ENCODE results near the gene JAKMIP1. TPM values are rescaled to one million over a fixed set of nuclear protein-coding genes. Genes with fewer than 3 reads are reported as not detected.

Gene JAKMIP1
- total RNA-seq, 1 experiment from 2014 or later: not detected

DNA sequence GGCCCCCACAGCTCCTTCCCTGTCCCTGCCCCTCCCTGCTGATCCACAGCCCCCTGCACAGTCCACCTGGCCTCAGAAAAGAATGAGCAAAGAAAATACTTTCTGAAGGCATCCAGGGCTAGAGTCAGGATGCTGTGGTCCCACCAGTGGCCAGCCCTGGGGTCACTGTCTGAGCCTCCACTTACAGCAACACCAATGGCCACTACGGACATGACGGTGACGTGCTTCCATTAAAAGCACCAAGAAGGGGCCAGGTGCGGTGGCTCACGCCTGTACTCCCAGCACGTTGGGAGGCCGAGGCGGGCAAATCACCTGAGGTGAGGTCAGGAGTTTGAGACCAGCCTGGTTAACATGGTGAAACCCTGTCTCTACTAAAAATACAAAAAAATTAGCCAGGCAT lies 4.0 kb downstream of the JAKMIP1 start:
- DNase-seq (ENCODE audit: low read depth, low spot score) (no peak), ATAC-seq (no peak)
- no TSS peak for BruUV-seq (replicated peaks)
- ChIA-PET POLR2A (no interaction called here), CTCF (no interaction called here)
- in situ Hi-C loops (cut with HindIII; ENCODE audit: low pct_unique_long_range_greater_than_20kb, low sequenced_read_pairs) (no loop called here), intact Hi-C loops (cut with micrococcal nuclease; ENCODE audit: unreplicated experiment) (no loop called here)
- Histone ChIP-seq H3K27me3 (ENCODE audit: control insufficient read depth, insufficient read depth, low read length) (peaks cover 2% of the 10 kb centered on the region; the same call in 1 of the 2 replicates), H3K36me3 (ENCODE audit: control insufficient read depth, insufficient read depth, low read length) (no peaks in the 10 kb centered on the region), H3K4me1 (ENCODE audit: control insufficient read depth, insufficient read depth, low read length) (no peaks in the 10 kb centered on the region), H3K27ac (ENCODE audit: low read length) (no peak overlapping the region), H3K9me3 (ENCODE audit: control insufficient read depth, insufficient read depth, low read depth, low read length) (no peaks in the 10 kb centered on the region), H3K4me3 (ENCODE audit: low read depth in 2 of 2, low read length in 2 of 2) (no peak overlapping the region)
- TF ChIP-seq TCF7L2 (IDR thresholded peaks at IDR 0.05; ENCODE audit: low read depth, low read length) (no peak), SIN3A (IDR thresholded peaks at IDR 0.05; ENCODE audit: borderline replicate concordance, insufficient read depth, low read depth, low read length) (no peak), POLR2AphosphoS5 (IDR thresholded peaks at IDR 0.05; ENCODE audit: low read depth, low read length) (no peak)
- TF ChIP-seq, protein P1, sequence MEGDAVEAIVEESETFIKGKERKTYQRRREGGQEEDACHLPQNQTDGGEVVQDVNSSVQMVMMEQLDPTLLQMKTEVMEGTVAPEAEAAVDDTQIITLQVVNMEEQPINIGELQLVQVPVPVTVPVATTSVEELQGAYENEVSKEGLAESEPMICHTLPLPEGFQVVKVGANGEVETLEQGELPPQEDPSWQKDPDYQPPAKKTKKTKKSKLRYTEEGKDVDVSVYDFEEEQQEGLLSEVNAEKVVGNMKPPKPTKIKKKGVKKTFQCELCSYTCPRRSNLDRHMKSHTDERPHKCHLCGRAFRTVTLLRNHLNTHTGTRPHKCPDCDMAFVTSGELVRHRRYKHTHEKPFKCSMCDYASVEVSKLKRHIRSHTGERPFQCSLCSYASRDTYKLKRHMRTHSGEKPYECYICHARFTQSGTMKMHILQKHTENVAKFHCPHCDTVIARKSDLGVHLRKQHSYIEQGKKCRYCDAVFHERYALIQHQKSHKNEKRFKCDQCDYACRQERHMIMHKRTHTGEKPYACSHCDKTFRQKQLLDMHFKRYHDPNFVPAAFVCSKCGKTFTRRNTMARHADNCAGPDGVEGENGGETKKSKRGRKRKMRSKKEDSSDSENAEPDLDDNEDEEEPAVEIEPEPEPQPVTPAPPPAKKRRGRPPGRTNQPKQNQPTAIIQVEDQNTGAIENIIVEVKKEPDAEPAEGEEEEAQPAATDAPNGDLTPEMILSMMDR (IDR thresholded peaks at IDR 0.05): no peak
- TF ChIP-seq, protein P2, sequence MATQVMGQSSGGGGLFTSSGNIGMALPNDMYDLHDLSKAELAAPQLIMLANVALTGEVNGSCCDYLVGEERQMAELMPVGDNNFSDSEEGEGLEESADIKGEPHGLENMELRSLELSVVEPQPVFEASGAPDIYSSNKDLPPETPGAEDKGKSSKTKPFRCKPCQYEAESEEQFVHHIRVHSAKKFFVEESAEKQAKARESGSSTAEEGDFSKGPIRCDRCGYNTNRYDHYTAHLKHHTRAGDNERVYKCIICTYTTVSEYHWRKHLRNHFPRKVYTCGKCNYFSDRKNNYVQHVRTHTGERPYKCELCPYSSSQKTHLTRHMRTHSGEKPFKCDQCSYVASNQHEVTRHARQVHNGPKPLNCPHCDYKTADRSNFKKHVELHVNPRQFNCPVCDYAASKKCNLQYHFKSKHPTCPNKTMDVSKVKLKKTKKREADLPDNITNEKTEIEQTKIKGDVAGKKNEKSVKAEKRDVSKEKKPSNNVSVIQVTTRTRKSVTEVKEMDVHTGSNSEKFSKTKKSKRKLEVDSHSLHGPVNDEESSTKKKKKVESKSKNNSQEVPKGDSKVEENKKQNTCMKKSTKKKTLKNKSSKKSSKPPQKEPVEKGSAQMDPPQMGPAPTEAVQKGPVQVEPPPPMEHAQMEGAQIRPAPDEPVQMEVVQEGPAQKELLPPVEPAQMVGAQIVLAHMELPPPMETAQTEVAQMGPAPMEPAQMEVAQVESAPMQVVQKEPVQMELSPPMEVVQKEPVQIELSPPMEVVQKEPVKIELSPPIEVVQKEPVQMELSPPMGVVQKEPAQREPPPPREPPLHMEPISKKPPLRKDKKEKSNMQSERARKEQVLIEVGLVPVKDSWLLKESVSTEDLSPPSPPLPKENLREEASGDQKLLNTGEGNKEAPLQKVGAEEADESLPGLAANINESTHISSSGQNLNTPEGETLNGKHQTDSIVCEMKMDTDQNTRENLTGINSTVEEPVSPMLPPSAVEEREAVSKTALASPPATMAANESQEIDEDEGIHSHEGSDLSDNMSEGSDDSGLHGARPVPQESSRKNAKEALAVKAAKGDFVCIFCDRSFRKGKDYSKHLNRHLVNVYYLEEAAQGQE (IDR thresholded peaks at IDR 0.05; ENCODE audit: insufficient read depth in 1 of 2, low read depth in 2 of 2, low read length in 1 of 2): no peak

DNA sequence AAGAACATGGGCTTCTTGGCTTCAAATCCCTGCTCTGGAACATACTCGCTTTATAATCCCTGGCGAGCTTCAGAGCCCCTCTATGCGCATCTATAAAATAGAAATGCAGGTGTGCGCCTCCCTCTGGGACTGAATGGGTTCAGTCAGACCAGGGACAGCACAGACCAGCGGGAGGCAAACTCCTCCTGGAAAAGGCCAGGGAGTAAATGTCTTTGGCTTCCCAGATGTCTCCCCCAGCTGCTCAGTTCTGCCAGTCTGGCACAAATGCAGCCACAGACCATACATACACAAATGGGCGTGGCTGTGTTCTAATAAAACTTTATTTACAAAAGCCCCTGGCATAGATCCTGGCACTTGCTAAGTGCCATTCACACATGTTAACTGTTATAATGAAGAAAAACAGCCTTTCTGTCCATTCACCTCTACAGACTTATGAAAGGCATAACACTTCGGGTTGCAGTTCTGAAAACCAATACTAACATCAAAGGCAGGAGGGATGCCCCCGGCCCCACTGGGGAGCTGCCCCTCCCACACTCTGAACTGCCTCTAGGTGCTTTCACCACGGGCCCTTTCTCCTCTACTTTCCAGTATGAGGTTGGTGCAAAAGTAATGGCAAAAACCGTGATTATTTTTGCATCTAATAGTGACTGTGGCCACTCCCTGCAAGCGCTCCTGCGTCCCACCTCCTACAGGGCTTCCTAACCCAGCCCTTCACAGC lies 4.6 kb downstream of the JAKMIP1 start:
- BruUV-seq (replicated peaks): no TSS peak
- Histone ChIP-seq H3K27ac (ENCODE audit: low read length) (no peak overlapping the region), H3K36me3 (ENCODE audit: control insufficient read depth, insufficient read depth, low read length) (no peaks in the 10 kb centered on the region), H3K9me3 (ENCODE audit: control insufficient read depth, insufficient read depth, low read depth, low read length) (no peaks in the 10 kb centered on the region), H3K4me3 (ENCODE audit: low read depth in 2 of 2, low read length in 2 of 2) (no peak overlapping the region), H3K4me1 (ENCODE audit: control insufficient read depth, insufficient read depth, low read length) (no peaks in the 10 kb centered on the region), H3K27me3 (ENCODE audit: control insufficient read depth, insufficient read depth, low read length) (peaks cover 2% of the 10 kb centered on the region; the same call in 1 of the 2 replicates)
- ChIA-PET POLR2A (no interaction called here), CTCF (no interaction called here)
- TF ChIP-seq TCF7L2 (IDR thresholded peaks at IDR 0.05; ENCODE audit: low read depth, low read length) (no peak), POLR2AphosphoS5 (IDR thresholded peaks at IDR 0.05; ENCODE audit: low read depth, low read length) (no peak), SIN3A (IDR thresholded peaks at IDR 0.05; ENCODE audit: borderline replicate concordance, insufficient read depth, low read depth, low read length) (no peak)
- TF ChIP-seq, protein P1 (IDR thresholded peaks at IDR 0.05): no peak
- TF ChIP-seq, protein P2 (IDR thresholded peaks at IDR 0.05; ENCODE audit: insufficient read depth in 1 of 2, low read depth in 2 of 2, low read length in 1 of 2): no peak
- in situ Hi-C loops (cut with HindIII; ENCODE audit: low pct_unique_long_range_greater_than_20kb, low sequenced_read_pairs): no loop called here
- intact Hi-C loops (cut with micrococcal nuclease; ENCODE audit: unreplicated experiment): no loop called here
- DNase-seq (ENCODE audit: low read depth, low spot score) (no peak), ATAC-seq (no peak)
